ENCODE data around the gene SRPK3.

The SRPK3 gene

GRCh38 chrX:153786669-153787068, 5.8 kb downstream of the SRPK3 start:
- no peak for TF ChIP-seq CTCF (IDR thresholded peaks at IDR 0.05)
- no peak for TF ChIP-seq ZFX (IDR thresholded peaks at IDR 0.05; ENCODE audit: borderline replicate concordance)
- H3K27ac ChIP-seq, result no peak overlapping the region

- no peak overlapping the region for H3K27ac ChIP-seq
- TF ChIP-seq ZFX (IDR thresholded peaks at IDR 0.05; ENCODE audit: borderline replicate concordance), result no peak
- TF ChIP-seq CTCF (IDR thresholded peaks at IDR 0.05), result no peak
Observed at GRCh38 chrX:153789654-153790053, 8.8 kb downstream of the SRPK3 start.

- TF ChIP-seq ZFX (IDR thresholded peaks at IDR 0.05; ENCODE audit: borderline replicate concordance), result no peak
- no peak for TF ChIP-seq CTCF (IDR thresholded peaks at IDR 0.05)
- H3K27ac ChIP-seq, result no peak overlapping the region
Observed at GRCh38 chrX:153791104-153791852, 10.4 kb downstream of the SRPK3 start.

- H3K27ac ChIP-seq, result no peak overlapping the region
- TF ChIP-seq CTCF (IDR thresholded peaks at IDR 0.05) (no peak), ZFX (IDR thresholded peaks at IDR 0.05; ENCODE audit: borderline replicate concordance) (no peak)
Observed at GRCh38 chrX:153792368-153792767, 11.5 kb downstream of the SRPK3 start.

GRCh38 chrX:153793291-153793690, 12.4 kb downstream of the SRPK3 start:
- H3K27ac ChIP-seq, result peak overlapping the region; percentile 76
- TF ChIP-seq ZFX (IDR thresholded peaks at IDR 0.05; ENCODE audit: borderline replicate concordance) (no peak), CTCF (IDR thresholded peaks at IDR 0.05) (no peak)

GRCh38 chrX:153794018-153794896, 13.4 kb downstream of the SRPK3 start, which contains the start of the genes IDH3G and SSR4:
Gene IDH3G (minus strand): TSS chrX:153794375. CDS start chrX:153794326, 49 bp downstream.
Gene SSR4 (plus strand): TSS chrX:153794668. CDS start chrX:153794688, 20 bp downstream.
- H3K27ac ChIP-seq, result peak within 1 kb of the TSS; percentile 76

More at GRCh38 chrX:153794018-153794896, 13.4 kb downstream of the SRPK3 start, which contains the start of the genes IDH3G and SSR4:
- no peak for TF ChIP-seq CTCF (IDR thresholded peaks at IDR 0.05)
- no peak for TF ChIP-seq ZFX (IDR thresholded peaks at IDR 0.05; ENCODE audit: borderline replicate concordance)
